ENCODE data around the gene GPR31.

Gene GPR31

DNA sequence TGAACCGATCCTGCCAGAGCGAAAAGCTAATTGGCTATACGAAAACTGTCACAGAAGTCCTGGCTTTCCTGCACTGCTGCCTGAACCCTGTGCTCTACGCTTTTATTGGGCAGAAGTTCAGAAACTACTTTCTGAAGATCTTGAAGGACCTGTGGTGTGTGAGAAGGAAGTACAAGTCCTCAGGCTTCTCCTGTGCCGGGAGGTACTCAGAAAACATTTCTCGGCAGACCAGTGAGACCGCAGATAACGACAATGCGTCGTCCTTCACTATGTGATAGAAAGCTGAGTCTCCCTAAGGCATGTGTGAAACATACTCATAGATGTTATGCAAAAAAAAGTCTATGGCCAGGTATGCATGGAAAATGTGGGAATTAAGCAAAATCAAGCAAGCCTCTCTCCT lies 20.7 kb downstream of the GPR31 start:
- Histone ChIP-seq H3K27ac (ENCODE audit: extremely low read depth, low read depth, low read length) (no peak overlapping the region), H3K4me1 (ENCODE audit: control insufficient read depth, insufficient read depth, low read length) (no peaks in the 10 kb centered on the region), H3K36me3 (ENCODE audit: control insufficient read depth in 2 of 2, insufficient read depth in 1 of 2, low read length in 2 of 2) (no peaks in the 10 kb centered on the region), H3K9me3 (ENCODE audit: control insufficient read depth, insufficient read depth, low read depth, low read length) (no peaks in the 10 kb centered on the region), H3K4me3 (ENCODE audit: low read depth, low read length) (no peak overlapping the region)
- no peak for TF ChIP-seq ZNF138 (tag by site-specific recombination; IDR thresholded peaks at IDR 0.05; ENCODE audit: borderline replicate concordance)
- no peak for TF ChIP-seq ZNF777 (tag by site-specific recombination; IDR thresholded peaks at IDR 0.05; ENCODE audit: borderline replicate concordance)
- no peak for TF ChIP-seq YY2 (tag by site-specific recombination; IDR thresholded peaks at IDR 0.05)
- TF ChIP-seq OSR2 (tag by site-specific recombination; IDR thresholded peaks at IDR 0.05), result no peak
- no peak for TF ChIP-seq ZNF707 (tag by site-specific recombination; IDR thresholded peaks at IDR 0.05)
- TF ChIP-seq, protein P1, sequence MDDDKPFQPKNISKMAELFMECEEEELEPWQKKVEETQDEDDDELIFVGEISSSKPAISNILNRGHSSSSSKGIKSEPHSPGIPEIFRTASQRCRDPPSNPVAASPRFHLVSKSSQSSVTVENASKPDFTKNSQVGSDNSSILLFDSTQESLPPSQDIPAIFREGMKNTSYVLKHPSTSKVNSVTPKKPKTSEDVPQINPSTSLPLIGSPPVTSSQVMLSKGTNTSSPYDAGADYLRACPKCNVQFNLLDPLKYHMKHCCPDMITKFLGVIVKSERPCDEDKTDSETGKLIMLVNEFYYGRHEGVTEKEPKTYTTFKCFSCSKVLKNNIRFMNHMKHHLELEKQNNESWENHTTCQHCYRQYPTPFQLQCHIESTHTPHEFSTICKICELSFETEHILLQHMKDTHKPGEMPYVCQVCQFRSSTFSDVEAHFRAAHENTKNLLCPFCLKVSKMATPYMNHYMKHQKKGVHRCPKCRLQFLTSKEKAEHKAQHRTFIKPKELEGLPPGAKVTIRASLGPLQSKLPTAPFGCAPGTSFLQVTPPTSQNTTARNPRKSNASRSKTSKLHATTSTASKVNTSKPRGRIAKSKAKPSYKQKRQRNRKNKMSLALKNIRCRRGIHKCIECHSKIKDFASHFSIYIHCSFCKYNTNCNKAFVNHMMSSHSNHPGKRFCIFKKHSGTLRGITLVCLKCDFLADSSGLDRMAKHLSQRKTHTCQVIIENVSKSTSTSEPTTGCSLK (tag by site-specific recombination; IDR thresholded peaks at IDR 0.05), result no peak
- TF ChIP-seq ZSCAN16 (tag by site-specific recombination; IDR thresholded peaks at IDR 0.05), result no peak
- no peak for TF ChIP-seq ZNF202 (tag by site-specific recombination; IDR thresholded peaks at IDR 0.05; ENCODE audit: borderline replicate concordance)
- no peak for TF ChIP-seq ZNF768 (tag by site-specific recombination; IDR thresholded peaks at IDR 0.05)
- TF ChIP-seq, protein P2, sequence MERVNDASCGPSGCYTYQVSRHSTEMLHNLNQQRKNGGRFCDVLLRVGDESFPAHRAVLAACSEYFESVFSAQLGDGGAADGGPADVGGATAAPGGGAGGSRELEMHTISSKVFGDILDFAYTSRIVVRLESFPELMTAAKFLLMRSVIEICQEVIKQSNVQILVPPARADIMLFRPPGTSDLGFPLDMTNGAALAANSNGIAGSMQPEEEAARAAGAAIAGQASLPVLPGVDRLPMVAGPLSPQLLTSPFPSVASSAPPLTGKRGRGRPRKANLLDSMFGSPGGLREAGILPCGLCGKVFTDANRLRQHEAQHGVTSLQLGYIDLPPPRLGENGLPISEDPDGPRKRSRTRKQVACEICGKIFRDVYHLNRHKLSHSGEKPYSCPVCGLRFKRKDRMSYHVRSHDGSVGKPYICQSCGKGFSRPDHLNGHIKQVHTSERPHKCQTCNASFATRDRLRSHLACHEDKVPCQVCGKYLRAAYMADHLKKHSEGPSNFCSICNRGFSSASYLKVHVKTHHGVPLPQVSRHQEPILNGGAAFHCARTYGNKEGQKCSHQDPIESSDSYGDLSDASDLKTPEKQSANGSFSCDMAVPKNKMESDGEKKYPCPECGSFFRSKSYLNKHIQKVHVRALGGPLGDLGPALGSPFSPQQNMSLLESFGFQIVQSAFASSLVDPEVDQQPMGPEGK (tag by site-specific recombination; IDR thresholded peaks at IDR 0.05), result no peak
- TF ChIP-seq WT1 (tag by site-specific recombination; IDR thresholded peaks at IDR 0.05), result no peak
- TF ChIP-seq ZNF791 (tag by site-specific recombination; IDR thresholded peaks at IDR 0.05), result no peak
- TF ChIP-seq ZNF223 (tag by site-specific recombination; IDR thresholded peaks at IDR 0.05), result no peak
- TF ChIP-seq, protein P3, sequence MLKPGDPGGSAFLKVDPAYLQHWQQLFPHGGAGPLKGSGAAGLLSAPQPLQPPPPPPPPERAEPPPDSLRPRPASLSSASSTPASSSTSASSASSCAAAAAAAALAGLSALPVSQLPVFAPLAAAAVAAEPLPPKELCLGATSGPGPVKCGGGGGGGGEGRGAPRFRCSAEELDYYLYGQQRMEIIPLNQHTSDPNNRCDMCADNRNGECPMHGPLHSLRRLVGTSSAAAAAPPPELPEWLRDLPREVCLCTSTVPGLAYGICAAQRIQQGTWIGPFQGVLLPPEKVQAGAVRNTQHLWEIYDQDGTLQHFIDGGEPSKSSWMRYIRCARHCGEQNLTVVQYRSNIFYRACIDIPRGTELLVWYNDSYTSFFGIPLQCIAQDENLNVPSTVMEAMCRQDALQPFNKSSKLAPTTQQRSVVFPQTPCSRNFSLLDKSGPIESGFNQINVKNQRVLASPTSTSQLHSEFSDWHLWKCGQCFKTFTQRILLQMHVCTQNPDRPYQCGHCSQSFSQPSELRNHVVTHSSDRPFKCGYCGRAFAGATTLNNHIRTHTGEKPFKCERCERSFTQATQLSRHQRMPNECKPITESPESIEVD (tag by site-specific recombination; IDR thresholded peaks at IDR 0.05), result no peak
- no peak for TF ChIP-seq BCL11A (tag by site-specific recombination; IDR thresholded peaks at IDR 0.05; ENCODE audit: low read depth)
- TF ChIP-seq ZNF426 (tag by site-specific recombination; IDR thresholded peaks at IDR 0.05), result no peak
- TF ChIP-seq ZNF830 (tag by site-specific recombination; IDR thresholded peaks at IDR 0.05; ENCODE audit: low read depth), result no peak
- POLR2A ChIA-PET, result no interaction called here
- CTCF ChIA-PET, result interaction anchor here (0.6 to 1.9 kb wide), 3 partner anchors 108 to 366 kb away, joined by 3 to 5 read pairs (median 3); no protein-coding TSS in a partner anchor

DNA sequence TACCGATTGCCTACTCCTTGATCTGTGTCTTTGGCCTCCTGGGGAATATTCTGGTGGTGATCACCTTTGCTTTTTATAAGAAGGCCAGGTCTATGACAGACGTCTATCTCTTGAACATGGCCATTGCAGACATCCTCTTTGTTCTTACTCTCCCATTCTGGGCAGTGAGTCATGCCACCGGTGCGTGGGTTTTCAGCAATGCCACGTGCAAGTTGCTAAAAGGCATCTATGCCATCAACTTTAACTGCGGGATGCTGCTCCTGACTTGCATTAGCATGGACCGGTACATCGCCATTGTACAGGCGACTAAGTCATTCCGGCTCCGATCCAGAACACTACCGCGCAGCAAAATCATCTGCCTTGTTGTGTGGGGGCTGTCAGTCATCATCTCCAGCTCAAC lies 21.4 kb downstream of the GPR31 start:
- ChIA-PET POLR2A (no interaction called here), CTCF (no interaction called here)
- no peak for TF ChIP-seq ZNF423 (tag by site-specific recombination; IDR thresholded peaks at IDR 0.05)
- no peak for TF ChIP-seq ZNF629 (tag by site-specific recombination; IDR thresholded peaks at IDR 0.05)
- no peak for TF ChIP-seq ZBTB1 (tag by site-specific recombination; IDR thresholded peaks at IDR 0.05)

More for the DNA sequence above, 21.4 kb downstream of the GPR31 start:
- no peaks in the 10 kb centered on the region for H3K36me3 ChIP-seq (ENCODE audit: control insufficient read depth in 2 of 2, insufficient read depth in 1 of 2, low read length in 2 of 2)
- no peaks in the 10 kb centered on the region for H3K9me3 ChIP-seq (ENCODE audit: control insufficient read depth, insufficient read depth, low read depth, low read length)
- H3K4me1 ChIP-seq (ENCODE audit: control insufficient read depth, insufficient read depth, low read length), result no peaks in the 10 kb centered on the region
- H3K4me3 ChIP-seq (ENCODE audit: low read depth, low read length), result no peak overlapping the region
- no peak overlapping the region for H3K27ac ChIP-seq (ENCODE audit: extremely low read depth, low read depth, low read length)
